Astrocyte (in vitro differentiated cells and primary cell): Measurements from ENCODE around the gene KRTAP17-1. TPM values are rescaled to one million over a fixed set of nuclear protein-coding genes. Genes with fewer than 3 reads are reported as not detected.

Experiments
- DNase-seq: peaks from one replicate; pipeline ENCODE4 v3.0.0-alpha.2; 2010; ENCODE audit warnings: low read depth
- FAIRE-seq: peaks from 2 replicates; lab custom pipeline; 2011; peaks lifted over from hg19 to GRCh38; lab: Jason Lieb, UNC
- H2AFZ ChIP-seq: 2 replicates; pipeline ENCODE4 v1.6.0; 2012; ENCODE audit warnings: low read depth, low read length, inconsistent platforms
- H3K27ac ChIP-seq: 2 replicates; pipeline ENCODE4 v1.5.1; 2011; ENCODE audit warnings: low read depth, low read length, inconsistent platforms
- H3K27me3 ChIP-seq: 2 replicates; pipeline ENCODE4 v1.6.0; 2011; ENCODE audit warnings: low read length, inconsistent platforms; ENCODE audit not compliant: insufficient read depth
- H3K36me3 ChIP-seq: 2 replicates; pipeline ENCODE4 v1.5.1; 2011; ENCODE audit warnings: low read length, inconsistent platforms; ENCODE audit not compliant: insufficient read depth
- H3K4me1 ChIP-seq: 2 replicates; pipeline ENCODE4 v1.5.1; 2011; ENCODE audit warnings: low read length, inconsistent platforms; ENCODE audit not compliant: insufficient read depth
- H3K4me2 ChIP-seq: 2 replicates; pipeline ENCODE4 v1.6.0; 2012; ENCODE audit warnings: low read length, inconsistent platforms
- H3K4me3 ChIP-seq: 2 replicates; pipeline ENCODE4 v1.5.1; 2011; ENCODE audit warnings: low read depth, mild to moderate bottlenecking, low read length, inconsistent platforms; ENCODE audit not compliant: insufficient read depth
- H3K79me2 ChIP-seq: 2 replicates; pipeline ENCODE4 v1.6.0; 2012; ENCODE audit warnings: mild to moderate bottlenecking, low read length, inconsistent platforms; ENCODE audit not compliant: insufficient read depth
- H3K9ac ChIP-seq: 2 replicates; pipeline ENCODE4 v1.6.0; 2012; ENCODE audit warnings: mild to moderate bottlenecking, low read length, inconsistent platforms
- H3K9me3 ChIP-seq: 2 replicates; pipeline ENCODE4 v1.5.1; 2012; ENCODE audit warnings: low read depth, mild to moderate bottlenecking, low read length, inconsistent platforms; ENCODE audit not compliant: insufficient read depth
- H4K20me1 ChIP-seq: 2 replicates; pipeline ENCODE4 v1.6.0; 2012; ENCODE audit warnings: low read length, inconsistent platforms; ENCODE audit not compliant: insufficient read depth
- H3K27ac Mint-ChIP-seq: one replicate; pipeline ENCODE4 v1.8.0; 2021; ENCODE audit warnings: mild to moderate bottlenecking, mixed read lengths; ENCODE audit not compliant: unreplicated experiment
- H3K27me3 Mint-ChIP-seq: one replicate; pipeline ENCODE4 v1.8.0; 2021; ENCODE audit warnings: low read depth, mixed read lengths; ENCODE audit not compliant: unreplicated experiment
- H3K36me3 Mint-ChIP-seq: one replicate; pipeline ENCODE4 v1.8.0; 2021; ENCODE audit warnings: low read depth, mixed read lengths; ENCODE audit not compliant: unreplicated experiment
- H3K4me1 Mint-ChIP-seq: one replicate; pipeline ENCODE4 v1.8.0; 2021; ENCODE audit warnings: low read depth, mixed read lengths; ENCODE audit not compliant: unreplicated experiment
- H3K4me3 Mint-ChIP-seq: one replicate; pipeline ENCODE4 v1.8.0; 2021; ENCODE audit warnings: mild to moderate bottlenecking, moderate library complexity, mixed read lengths; ENCODE audit not compliant: unreplicated experiment
- H3K9me3 Mint-ChIP-seq: one replicate; pipeline ENCODE4 v1.8.0; 2021; ENCODE audit warnings: mild to moderate bottlenecking, mixed read lengths; ENCODE audit not compliant: unreplicated experiment
- CTCF ChIP-seq: IDR thresholded peaks from 2 replicates; pipeline ENCODE4 v1.5.1; 2011; ENCODE audit warnings: low read depth, mild to moderate bottlenecking, inconsistent platforms, low read length, moderate library complexity; ENCODE audit not compliant: insufficient read depth
- EZH2 ChIP-seq: IDR thresholded peaks from 2 replicates; pipeline ENCODE4 v1.6.1; 2012; ENCODE audit warnings: mild to moderate bottlenecking, low read length, inconsistent platforms; ENCODE audit not compliant: insufficient read depth
- total RNA-seq: library from RNA; stranded (reverse); gene quantifications from 2 replicates; pipeline ENCODE4 v1.2.1, GENCODE V29; 2021

KRTAP17-1 gene
- total RNA-seq, 1 donor from 2014 or later: not detected

GRCh38 chr17:41332239-41332638 is 16.7 kb upstream of the KRTAP17-1 start:
- H2AFZ ChIP-seq: no peak overlapping the region
- no peak for TF ChIP-seq EZH2
- TF ChIP-seq CTCF: no peak
- H3K4me2 ChIP-seq: no peak overlapping the region
- H3K4me3 ChIP-seq: no peak overlapping the region
- Mint-ChIP-seq H3K9me3 (no peaks in the 10 kb centered on the region), H3K4me3 (no peak overlapping the region), H3K27me3 (peaks cover 20% of the 10 kb centered on the region), H3K36me3 (peaks cover 2% of the 10 kb centered on the region), H3K4me1 (no peaks in the 10 kb centered on the region), H3K27ac (no peak overlapping the region)
- DNase-seq: no peak
- H3K27me3 ChIP-seq: no peaks in the 10 kb centered on the region
- H3K27ac ChIP-seq: no peak overlapping the region
- FAIRE-seq: no peak
- no peaks in the 10 kb centered on the region for H3K9me3 ChIP-seq
- no peaks in the 10 kb centered on the region for H4K20me1 ChIP-seq
- H3K36me3 ChIP-seq: no peaks in the 10 kb centered on the region
- no peak overlapping the region for H3K9ac ChIP-seq
- no peaks in the 10 kb centered on the region for H3K4me1 ChIP-seq
- no peaks in the 10 kb centered on the region for H3K79me2 ChIP-seq

- Mint-ChIP-seq H3K36me3 (peaks cover 2% of the 10 kb centered on the region), H3K27me3 (peaks cover 20% of the 10 kb centered on the region), H3K4me3 (no peak overlapping the region), H3K9me3 (no peaks in the 10 kb centered on the region), H3K4me1 (no peaks in the 10 kb centered on the region), H3K27ac (no peak overlapping the region)
- no peak overlapping the region for H3K4me3 ChIP-seq
- H3K9ac ChIP-seq: no peak overlapping the region
- H3K79me2 ChIP-seq: no peaks in the 10 kb centered on the region
- no peak overlapping the region for H3K27ac ChIP-seq
- H3K9me3 ChIP-seq: no peaks in the 10 kb centered on the region
- H2AFZ ChIP-seq: no peak overlapping the region
- no peaks in the 10 kb centered on the region for H3K36me3 ChIP-seq
- no peak for FAIRE-seq
- DNase-seq: no peak
- no peak for TF ChIP-seq EZH2
- no peak for TF ChIP-seq CTCF
- no peak overlapping the region for H3K4me2 ChIP-seq
- H3K4me1 ChIP-seq: no peaks in the 10 kb centered on the region
- no peaks in the 10 kb centered on the region for H3K27me3 ChIP-seq
- no peaks in the 10 kb centered on the region for H4K20me1 ChIP-seq
These were observed 16.1 kb upstream of the KRTAP17-1 start for GRCh38 chr17:41331606-41332005.

GRCh38 chr17:41329279-41329948 is 13.9 kb upstream of the KRTAP17-1 start:
- no peak for FAIRE-seq
- no peak overlapping the region for H3K27ac Mint-ChIP-seq

More at GRCh38 chr17:41329279-41329948, 13.9 kb upstream of the KRTAP17-1 start:
- TF ChIP-seq CTCF: peak; percentile 75
- TF ChIP-seq EZH2: no peak
- no peak overlapping the region for H3K4me3 ChIP-seq
- H3K27ac ChIP-seq: no peak overlapping the region
- H4K20me1 ChIP-seq: no peaks in the 10 kb centered on the region
- H2AFZ ChIP-seq: peak overlapping the region; percentile 2
- no peaks in the 10 kb centered on the region for H3K36me3 ChIP-seq
- no peaks in the 10 kb centered on the region for H3K4me1 ChIP-seq
- no peaks in the 10 kb centered on the region for H3K9me3 Mint-ChIP-seq
- no peaks in the 10 kb centered on the region for H3K9me3 ChIP-seq
- H3K4me3 Mint-ChIP-seq: no peak overlapping the region
- H3K9ac ChIP-seq: no peak overlapping the region
- no peaks in the 10 kb centered on the region for H3K79me2 ChIP-seq
- H3K27me3 Mint-ChIP-seq: peaks cover 13% of the 10 kb centered on the region
- no peaks in the 10 kb centered on the region for H3K4me1 Mint-ChIP-seq
- peak; percentile 23 for DNase-seq
- peaks cover 2% of the 10 kb centered on the region for H3K36me3 Mint-ChIP-seq
- no peaks in the 10 kb centered on the region for H3K27me3 ChIP-seq
- H3K4me2 ChIP-seq: no peak overlapping the region
